Activated CD4-positive, alpha-beta memory T cell treated with anti-CD3 and anti-CD28 coated beads for 36 hours (primary cell): ENCODE data around the gene ITPR3. TPM values are rescaled to one million over a fixed set of nuclear protein-coding genes. Genes with fewer than 3 reads are reported as not detected.

Source experiments
- CTCF ChIA-PET: fragments of 350-600 bp; sonication (Branson Sonifier 250); formaldehyde crosslinking; loops from one replicate; lab custom pipeline; 2021; ENCODE audit warnings: antibody characterized with exemption, inconsistent platforms; lab: Charles Lee
- POLR2A ChIA-PET: fragments of 350-600 bp; sonication (Branson Sonifier 250); formaldehyde crosslinking; loops from one replicate; lab custom pipeline; 2021; ENCODE audit warnings: antibody characterized with exemption; lab: Charles Lee
- DNase-seq: peaks from one replicate; pipeline ENCODE4 v3.0.0-alpha.2; 2020
- H3K27ac Mint-ChIP-seq: one replicate; pipeline ENCODE4 v1.8.0; 2021; ENCODE audit warnings: mixed read lengths
- H3K27me3 Mint-ChIP-seq: one replicate; pipeline ENCODE4 v1.8.0; 2021; ENCODE audit warnings: mixed read lengths
- H3K36me3 Mint-ChIP-seq: one replicate; pipeline ENCODE4 v1.8.0; 2021; ENCODE audit warnings: mixed read lengths
- H3K4me1 Mint-ChIP-seq: one replicate; pipeline ENCODE4 v1.8.0; 2021; ENCODE audit warnings: low read depth, mixed read lengths
- H3K4me3 Mint-ChIP-seq: one replicate; pipeline ENCODE4 v1.8.0; 2021; ENCODE audit warnings: mild to moderate bottlenecking, mixed read lengths
- H3K9me3 Mint-ChIP-seq: one replicate; pipeline ENCODE4 v1.8.0; 2021; ENCODE audit warnings: mixed read lengths
- intact Hi-C: fragments of 100-400 bp; cut with micrococcal nuclease; formaldehyde crosslinking; loops from one replicate; pipeline ENCODE4 v1.15.1; 2023
- total RNA-seq, 2 experiments: library from RNA; stranded (reverse); gene quantifications; one replicate each; pipeline ENCODE4 v1.2.3, GENCODE V29; 2021

ITPR3 gene
- total RNA-seq, 2 experiments from 2014 or later, result 41.6 to 45.6 TPM

DNA sequence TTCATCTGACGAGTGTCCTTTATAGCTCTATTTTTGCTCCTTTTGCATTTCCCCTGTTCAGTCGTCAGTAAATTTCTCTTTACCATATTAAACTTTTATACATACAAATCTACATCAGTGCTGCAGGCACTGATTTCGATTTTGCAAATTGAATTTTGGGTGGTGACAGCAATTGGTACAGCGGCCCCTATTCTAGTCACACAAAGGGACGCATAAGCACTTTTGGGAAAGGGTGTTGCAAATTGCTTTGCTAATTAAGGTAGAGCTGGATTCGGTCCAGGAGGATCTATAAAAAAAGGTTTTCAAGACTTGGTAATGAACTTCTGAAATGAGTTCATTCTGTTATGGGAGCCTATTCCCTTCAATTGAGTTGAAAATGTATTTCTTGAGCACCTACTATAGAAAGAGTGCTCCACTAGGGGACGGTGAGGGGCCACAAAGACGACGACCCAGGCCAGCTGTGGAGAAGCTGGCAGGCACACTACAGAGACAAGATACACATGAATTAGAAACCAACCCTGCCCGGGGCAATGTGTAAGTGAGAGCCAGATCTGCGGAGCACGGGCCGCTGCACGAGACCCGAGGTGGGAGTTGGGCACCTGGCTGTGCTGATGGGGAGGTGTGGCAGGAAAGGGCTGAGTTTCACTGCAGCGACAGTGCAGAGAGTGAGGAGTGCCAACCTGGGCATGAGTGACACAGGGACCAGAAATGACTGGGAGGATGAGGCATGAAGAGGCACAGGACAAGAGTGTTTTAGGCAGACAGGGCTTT is 85.0 kb downstream of the ITPR3 start:
- Mint-ChIP-seq H3K4me3 (no peak overlapping the region), H3K9me3 (no peaks in the 10 kb centered on the region), H3K36me3 (peaks cover 37% of the 10 kb centered on the region), H3K27ac (no peak overlapping the region), H3K27me3 (no peaks in the 10 kb centered on the region), H3K4me1 (peaks cover 21% of the 10 kb centered on the region)
- intact Hi-C loops, result no loop called here
- no peak for DNase-seq
- ChIA-PET CTCF (interaction anchor here (1.2 to 1.6 kb wide), 5 partner anchors 12 to 126 kb away, joined by 3 to 8 read pairs (median 5); partner anchors contain the start of gene BAK1), POLR2A (no interaction called here)

DNA sequence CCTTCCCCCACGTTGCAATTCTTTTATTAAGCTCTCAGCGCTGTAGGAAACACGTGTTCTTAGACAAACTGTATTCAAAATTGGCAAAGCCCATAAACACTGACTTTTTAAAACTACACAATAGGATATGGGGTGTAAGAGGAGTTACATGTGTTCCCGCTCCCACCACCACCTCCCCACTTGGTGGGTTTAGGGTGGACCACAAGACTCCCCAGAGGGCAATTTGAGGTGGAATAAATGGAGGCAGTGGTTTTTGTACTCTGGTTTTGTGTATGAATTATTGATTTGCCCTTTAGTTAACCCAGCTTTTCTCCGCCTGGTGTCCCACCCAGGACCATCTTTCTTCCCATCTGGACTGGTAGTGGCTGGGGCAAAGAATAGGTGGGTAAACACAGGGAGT is 86.6 kb downstream of the ITPR3 start:
- intact Hi-C loops, result no loop called here
- POLR2A ChIA-PET, result no interaction called here
- CTCF ChIA-PET, result interaction anchor here (1.3 kb wide), 1 partner anchor 122 kb away, joined by 3 read pairs; no protein-coding TSS in a partner anchor
- Mint-ChIP-seq H3K27ac (no peak overlapping the region), H3K36me3 (peaks cover 35% of the 10 kb centered on the region), H3K9me3 (no peaks in the 10 kb centered on the region), H3K4me3 (no peak overlapping the region), H3K4me1 (peaks cover 26% of the 10 kb centered on the region), H3K27me3 (no peaks in the 10 kb centered on the region)
- no peak for DNase-seq

DNA sequence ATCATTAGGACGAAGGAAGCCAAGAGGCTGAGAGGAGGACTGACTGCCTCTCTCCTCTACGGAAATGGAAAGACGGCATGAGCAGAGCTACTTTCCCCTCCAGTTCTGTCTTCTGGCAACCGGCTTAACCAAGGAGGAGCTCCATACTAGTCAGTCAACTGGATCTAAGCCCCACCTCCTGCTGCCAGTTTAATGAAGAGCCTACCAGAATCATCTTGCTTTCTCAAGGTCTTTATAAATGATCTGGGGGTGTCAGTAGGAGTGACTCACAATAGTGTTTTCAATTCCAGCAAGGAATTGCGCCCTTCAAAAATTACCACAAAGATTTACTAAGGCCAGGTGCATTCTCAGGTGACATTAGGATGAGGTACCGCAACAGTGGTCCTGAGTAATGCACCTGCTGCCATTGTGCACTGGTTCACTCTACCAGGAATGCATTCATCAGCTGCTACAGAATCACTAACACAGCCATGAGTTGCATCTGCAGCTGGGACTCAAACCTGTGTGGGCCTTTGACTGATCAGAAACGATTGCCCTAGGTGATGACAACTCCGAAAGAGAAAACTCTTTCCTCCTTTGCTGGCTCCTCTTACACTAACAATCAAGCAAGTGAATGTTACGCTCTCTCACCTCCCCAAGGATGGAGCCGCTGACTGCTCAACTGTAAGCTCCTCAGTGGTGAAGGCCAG is 87.5 kb downstream of the ITPR3 start:
- Mint-ChIP-seq H3K27me3 (no peaks in the 10 kb centered on the region), H3K4me1 (peaks cover 26% of the 10 kb centered on the region), H3K9me3 (no peaks in the 10 kb centered on the region), H3K4me3 (no peak overlapping the region), H3K27ac (no peak overlapping the region), H3K36me3 (peaks cover 35% of the 10 kb centered on the region)
- no peak for DNase-seq
- intact Hi-C loops, result no loop called here
- POLR2A ChIA-PET, result interaction anchor here (0.8 kb wide), 1 partner anchor 12 kb away, joined by 3 read pairs; no protein-coding TSS in a partner anchor
- CTCF ChIA-PET, result interaction anchor here (0.9 to 1.5 kb wide), 3 partner anchors 8 to 35 kb away, joined by 3 to 10 read pairs (median 3); no protein-coding TSS in a partner anchor

DNA sequence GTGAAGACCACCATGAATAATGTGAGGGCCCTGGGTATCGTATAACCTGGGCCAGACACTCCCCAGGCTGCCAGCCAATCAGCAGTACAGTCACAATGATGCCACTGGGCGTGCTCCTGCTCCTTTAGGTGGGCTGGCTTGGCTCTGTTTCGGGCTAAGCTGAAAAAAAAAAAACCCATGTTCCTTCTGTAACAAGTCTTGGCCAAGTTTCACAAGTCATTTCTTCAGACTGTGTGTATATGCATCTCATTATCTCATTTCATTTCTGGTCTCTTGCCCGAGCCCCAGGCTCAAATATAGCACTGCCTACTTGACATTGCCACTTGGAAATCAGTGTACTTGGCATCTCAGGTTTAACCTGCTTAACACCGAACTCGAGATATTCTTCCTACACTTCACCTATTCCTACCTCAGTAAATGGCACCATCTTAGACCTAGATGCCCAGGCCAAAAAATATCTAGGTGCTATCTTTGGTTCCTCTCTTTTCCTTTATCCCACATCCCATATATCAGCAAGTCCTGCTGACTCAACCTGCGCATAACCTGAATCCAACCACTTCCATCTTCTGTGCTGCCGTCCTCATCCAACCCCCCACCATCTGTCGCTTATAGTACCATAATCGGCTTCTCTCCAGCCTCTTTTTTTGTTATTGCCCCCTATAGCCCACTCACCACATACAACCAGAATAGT is 88.6 kb downstream of the ITPR3 start:
- Mint-ChIP-seq H3K27me3 (no peaks in the 10 kb centered on the region), H3K27ac (no peak overlapping the region), H3K4me3 (peak overlapping the region; percentile 17), H3K4me1 (peaks cover 26% of the 10 kb centered on the region), H3K36me3 (peaks cover 31% of the 10 kb centered on the region), H3K9me3 (no peaks in the 10 kb centered on the region)
- ChIA-PET POLR2A (interaction anchor here (0.8 kb wide), 1 partner anchor 11 kb away, joined by 3 read pairs; no protein-coding TSS in a partner anchor), CTCF (interaction anchor here (0.9 to 2.5 kb wide), 3 partner anchors 9 to 34 kb away, joined by 3 to 15 read pairs (median 10); no protein-coding TSS in a partner anchor)
- intact Hi-C loops, result loop anchor here (2.0 kb wide), 1 partner anchor 79 kb away; the partner anchor contains the start of gene LEMD2
- DNase-seq, result no peak

DNA sequence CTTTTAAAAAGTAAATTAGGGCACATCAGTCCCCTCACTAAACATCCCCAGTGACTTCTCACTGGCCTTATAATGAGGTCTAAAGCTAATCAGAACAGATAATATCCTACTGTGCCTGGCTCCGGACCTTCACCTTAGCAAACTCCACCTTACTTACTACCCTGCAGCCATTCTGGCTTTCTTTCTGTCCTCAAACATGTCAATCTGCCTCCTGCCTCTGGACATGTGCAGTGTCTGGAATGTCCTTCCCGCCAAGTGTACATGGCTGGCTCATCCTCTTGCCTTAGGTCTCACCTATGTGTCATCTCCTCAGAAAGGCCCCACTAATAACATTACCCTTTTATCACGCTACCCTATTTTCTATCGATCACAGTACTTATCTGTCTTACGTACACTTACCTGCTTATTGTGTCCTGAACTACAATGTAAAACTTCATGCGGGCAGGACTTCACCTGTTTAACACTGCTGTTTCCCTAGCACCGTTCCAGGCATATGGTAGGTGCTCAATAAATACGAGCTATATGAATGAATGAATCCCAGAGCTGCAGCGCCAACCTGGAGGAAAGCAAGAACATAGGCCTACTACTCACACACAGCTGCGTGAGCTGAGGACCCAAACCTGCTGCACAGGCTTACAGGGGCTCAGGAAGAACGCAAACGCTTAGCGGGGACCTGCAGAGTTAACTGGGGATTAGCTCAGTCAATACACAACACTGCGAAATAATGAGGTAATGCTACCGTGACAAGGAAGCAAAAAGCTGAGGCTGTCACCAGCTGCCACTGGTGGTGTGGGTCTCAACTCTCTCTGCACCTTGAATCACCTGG is 89.4 kb downstream of the ITPR3 start:
- no peak for DNase-seq
- Mint-ChIP-seq H3K27me3 (no peaks in the 10 kb centered on the region), H3K4me1 (peaks cover 26% of the 10 kb centered on the region), H3K36me3 (peaks cover 31% of the 10 kb centered on the region), H3K9me3 (no peaks in the 10 kb centered on the region), H3K4me3 (peak overlapping the region; percentile 96), H3K27ac (peak overlapping the region; percentile 94)
- POLR2A ChIA-PET, result interaction anchor here (0.6 to 1.9 kb wide), 12 partner anchors 8 to 179 kb away, joined by 3 to 16 read pairs (median 5); partner anchors contain the start of gene ITPR3
- CTCF ChIA-PET, result interaction anchor here (0.6 to 2.5 kb wide), 25 partner anchors 8 to 1302 kb away, joined by 3 to 37 read pairs (median 6); partner anchors contain the start of genes BAK1 and ZBTB9
- intact Hi-C loops, result loop anchor here (2.0 kb wide), 1 partner anchor 78 kb away; the partner anchor contains the start of gene LEMD2

DNA sequence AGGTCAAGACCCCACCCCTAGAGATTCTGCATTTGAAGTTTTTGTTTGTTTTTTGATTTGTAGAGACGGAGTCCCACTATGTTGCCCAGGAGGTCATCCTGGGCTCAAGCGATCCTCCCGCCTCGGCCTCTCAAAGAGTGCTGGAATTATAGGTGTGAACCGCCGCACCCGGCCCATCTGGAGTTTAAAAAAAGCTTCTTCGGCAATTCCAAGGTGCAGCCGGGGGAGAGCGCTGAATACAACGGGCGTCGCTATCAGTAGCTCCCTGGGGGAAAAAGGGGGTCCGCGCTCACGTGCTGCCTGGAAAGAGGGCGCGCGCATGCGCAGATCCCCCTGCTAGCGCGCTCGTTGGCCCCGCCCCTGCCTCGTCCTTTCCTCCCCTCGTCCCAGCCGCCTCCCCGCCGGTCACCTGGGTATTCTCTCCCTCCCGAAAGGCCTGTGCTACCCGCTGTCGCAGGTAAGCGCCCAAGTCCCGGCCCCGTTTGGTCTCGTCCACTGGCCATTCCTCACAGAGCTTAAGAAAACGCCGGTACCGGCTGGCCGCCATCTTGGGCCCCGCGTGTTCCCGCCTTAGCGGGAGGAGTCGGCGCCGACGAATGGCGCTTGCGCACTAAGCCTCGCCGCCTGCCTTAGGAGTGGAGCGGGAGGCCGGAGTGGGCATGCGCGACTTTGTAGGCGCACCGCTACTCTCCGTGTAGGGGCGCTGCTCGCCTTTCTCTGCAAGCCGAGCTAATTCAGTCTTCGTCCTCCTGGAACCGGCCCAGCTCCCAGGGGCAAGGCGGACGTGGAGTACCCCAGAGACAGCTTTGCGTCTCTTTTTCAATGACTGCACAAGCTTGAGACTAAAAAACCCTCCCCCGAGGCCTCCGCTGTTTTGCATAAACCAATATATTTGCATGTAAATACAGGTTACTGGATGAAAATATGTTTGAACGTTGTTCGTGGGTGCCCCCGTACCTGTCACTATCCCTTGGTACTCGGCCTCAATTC is 90.3 kb downstream of the ITPR3 start, which contains the start of gene UQCC2:
UQCC2 (minus strand) TSS at position 561 of the 990 bp plus-strand sequence; CDS start at position 547, 14 bp downstream.
- peak within 1 kb of the TSS; percentile 94 for H3K27ac Mint-ChIP-seq
- H3K36me3 Mint-ChIP-seq, result peaks cover 30% of the 10 kb centered on the region
- POLR2A ChIA-PET, result interaction anchor here (0.6 to 1.9 kb wide), 13 partner anchors 9 to 257 kb away, joined by 3 to 16 read pairs (median 5); partner anchors contain the start of genes ITPR3 and ZBTB9
- intact Hi-C loops, result loop anchor here (2.0 kb wide), 1 partner anchor 77 kb away; the partner anchor contains the start of gene LEMD2
- CTCF ChIA-PET, result interaction anchor here (0.5 to 2.5 kb wide), 38 partner anchors 9 to 1301 kb away, joined by 3 to 37 read pairs (median 4); partner anchors contain the start of genes BAK1, IP6K3 and ZBTB9
- peak; percentile 98 for DNase-seq
- H3K9me3 Mint-ChIP-seq, result no peaks in the 10 kb centered on the region
- no peaks in the 10 kb centered on the region for H3K27me3 Mint-ChIP-seq
- H3K4me3 Mint-ChIP-seq, result peak within 1 kb of the TSS; percentile 96
- H3K4me1 Mint-ChIP-seq, result peaks cover 26% of the 10 kb centered on the region

DNA sequence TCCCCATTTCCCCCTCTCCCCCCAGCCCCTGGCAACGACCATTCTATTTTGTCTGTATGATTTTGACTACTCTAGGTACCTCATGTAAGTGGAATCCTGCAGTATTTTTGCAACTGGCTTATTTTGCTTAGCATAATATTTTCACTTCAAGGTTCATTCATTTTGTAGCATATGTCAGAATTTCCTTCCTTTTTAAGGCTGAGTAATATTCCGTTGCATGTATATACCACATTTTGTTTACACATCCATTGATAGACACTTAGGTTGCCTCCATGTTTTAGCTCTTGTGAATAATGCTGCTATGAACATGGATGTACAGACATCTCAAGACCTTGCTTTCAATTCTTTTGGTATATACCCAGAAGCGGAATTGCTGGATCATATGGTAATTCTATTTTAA is 91.8 kb downstream of the ITPR3 start:
- DNase-seq, result no peak
- H3K4me1 Mint-ChIP-seq, result peaks cover 25% of the 10 kb centered on the region
- H3K27ac Mint-ChIP-seq, result no peak overlapping the region
- no peaks in the 10 kb centered on the region for H3K9me3 Mint-ChIP-seq
- ChIA-PET POLR2A (no interaction called here), CTCF (interaction anchor here (0.8 to 1.3 kb wide), 5 partner anchors 12 to 451 kb away, joined by 3 to 8 read pairs (median 3); no protein-coding TSS in a partner anchor)
- no peak overlapping the region for H3K4me3 Mint-ChIP-seq
- H3K27me3 Mint-ChIP-seq, result no peaks in the 10 kb centered on the region
- intact Hi-C loops, result no loop called here
- H3K36me3 Mint-ChIP-seq, result peaks cover 22% of the 10 kb centered on the region

DNA sequence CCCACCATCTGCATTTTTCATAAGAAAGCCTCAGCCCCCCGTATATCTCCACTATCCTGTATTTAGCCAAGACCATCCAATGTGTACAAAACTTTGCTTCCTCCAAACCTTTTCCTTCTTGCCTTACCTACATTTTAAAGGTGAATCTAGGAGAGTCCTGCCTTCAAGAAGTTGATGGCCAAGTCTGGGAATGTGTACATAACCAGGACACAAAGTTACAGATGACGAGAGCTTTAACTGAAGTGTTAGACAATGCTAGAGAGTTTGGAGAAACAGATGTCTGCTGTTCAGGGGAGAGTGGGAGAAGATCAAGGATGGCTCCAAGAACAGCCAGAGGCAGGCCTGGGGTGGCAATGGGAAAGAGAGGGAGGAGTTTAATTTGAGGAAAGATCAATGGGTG is 92.7 kb downstream of the ITPR3 start:
- Mint-ChIP-seq H3K4me1 (peaks cover 21% of the 10 kb centered on the region), H3K27ac (no peak overlapping the region), H3K36me3 (peaks cover 15% of the 10 kb centered on the region), H3K9me3 (no peaks in the 10 kb centered on the region), H3K27me3 (no peaks in the 10 kb centered on the region), H3K4me3 (no peak overlapping the region)
- intact Hi-C loops, result no loop called here
- POLR2A ChIA-PET, result no interaction called here
- CTCF ChIA-PET, result interaction anchor here (0.7 to 1.3 kb wide), 7 partner anchors 13 to 450 kb away, joined by 3 to 8 read pairs (median 3); no protein-coding TSS in a partner anchor
- no peak for DNase-seq

DNA sequence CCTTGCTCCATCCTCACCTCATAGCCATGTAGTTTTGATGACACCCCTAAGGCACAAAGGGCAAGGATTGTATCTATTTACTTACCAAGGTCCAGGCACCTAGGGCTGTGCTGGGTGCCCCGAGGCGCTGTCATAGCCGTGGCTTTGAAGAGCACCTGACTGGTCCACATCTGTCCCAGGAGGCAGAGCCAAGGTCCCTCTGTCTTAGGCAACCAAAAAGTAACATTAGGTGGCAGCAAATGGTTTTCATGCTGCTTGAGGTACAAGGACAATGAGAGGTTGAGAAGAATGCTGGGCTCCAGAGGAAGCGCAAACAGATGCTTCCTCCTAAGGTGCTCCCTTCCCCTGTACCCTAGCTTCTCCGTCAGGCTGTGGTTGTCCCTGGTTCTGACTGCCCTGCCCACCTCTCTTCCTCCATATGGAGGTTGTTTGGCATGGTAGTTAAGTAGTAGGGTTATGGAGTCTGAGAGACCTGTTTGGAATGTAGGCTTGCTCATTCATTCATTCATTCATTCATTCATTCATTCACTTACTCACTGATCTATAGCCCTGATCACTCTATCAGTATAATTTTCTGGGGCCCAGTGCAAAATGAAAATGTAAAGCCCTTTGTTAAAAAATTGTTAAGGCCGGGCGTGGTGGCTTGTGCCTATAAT is 93.4 kb downstream of the ITPR3 start:
- Mint-ChIP-seq H3K4me3 (no peak overlapping the region), H3K4me1 (peaks cover 16% of the 10 kb centered on the region), H3K9me3 (no peaks in the 10 kb centered on the region), H3K36me3 (peaks cover 11% of the 10 kb centered on the region), H3K27ac (no peak overlapping the region), H3K27me3 (no peaks in the 10 kb centered on the region)
- intact Hi-C loops, result no loop called here
- ChIA-PET CTCF (interaction anchor here (0.7 to 1.3 kb wide), 4 partner anchors 14 to 372 kb away, joined by 3 to 5 read pairs (median 4); no protein-coding TSS in a partner anchor), POLR2A (no interaction called here)
- DNase-seq, result no peak
